ENCODE results near the gene AAGAB.

GRCh38 chr15:67196672-67197363, 57.6 kb downstream of the AAGAB start:
- TF ChIP-seq BHLHE40 (IDR thresholded peaks at IDR 0.05; ENCODE audit: borderline replicate concordance) (no peak), ELF4 (IDR thresholded peaks at IDR 0.05) (no peak), TARDBP (IDR thresholded peaks at IDR 0.05) (no peak), FOXM1 (IDR thresholded peaks at IDR 0.05; ENCODE audit: borderline replicate concordance) (no peak)
